Activated B cell treated with CpG ODN at 0.5 μM for 24 hours (primary cell): ENCODE measurements around the gene NPAS2. TPM values are rescaled to one million over a fixed set of nuclear protein-coding genes. Genes with fewer than 3 reads are reported as not detected.

Source experiments
- ATAC-seq: fragments of 200-7000 bp; cut with Tn5 transposase; one replicate; pipeline ENCODE4 v1.10.0; 2021; ENCODE audit warnings: low read depth, mild to moderate bottlenecking, moderate library complexity
- CTCF ChIA-PET: fragments of 350-600 bp; sonication (Branson Sonifier 250); formaldehyde crosslinking; loops from one replicate; lab custom pipeline; 2021; ENCODE audit warnings: antibody characterized with exemption; lab: Charles Lee
- POLR2A ChIA-PET: fragments of 350-600 bp; sonication (Branson Sonifier 250); formaldehyde crosslinking; loops from one replicate; lab custom pipeline; 2021; ENCODE audit warnings: antibody characterized with exemption; lab: Charles Lee
- DNase-seq: peaks from one replicate; pipeline ENCODE4 v3.0.0; 2022
- H3K27ac Mint-ChIP-seq: one replicate; pipeline ENCODE4 v1.8.0; 2020; ENCODE audit warnings: mixed read lengths
- H3K27me3 Mint-ChIP-seq: one replicate; pipeline ENCODE4 v1.8.0; 2021; ENCODE audit warnings: mixed read lengths
- H3K36me3 Mint-ChIP-seq: one replicate; pipeline ENCODE4 v1.8.0; 2021; ENCODE audit warnings: low read depth, mixed read lengths
- H3K4me1 Mint-ChIP-seq: one replicate; pipeline ENCODE4 v1.8.0; 2021; ENCODE audit warnings: mixed read lengths
- H3K4me3 Mint-ChIP-seq: one replicate; pipeline ENCODE4 v1.8.0; 2020; ENCODE audit warnings: mild to moderate bottlenecking, mixed read lengths
- H3K9me3 Mint-ChIP-seq: one replicate; pipeline ENCODE4 v1.8.0; 2020; ENCODE audit warnings: mixed read lengths
- CTCF ChIP-seq: fragments of 200-600 bp; IDR thresholded peaks from one replicate; pipeline ENCODE4 v1.8.0; 2022; ENCODE audit warnings: antibody characterized with exemption, mild to moderate bottlenecking
- intact Hi-C: fragments of 100-400 bp; cut with micrococcal nuclease; formaldehyde crosslinking; loops from one replicate; pipeline ENCODE4 v1.15.1; 2024
- total RNA-seq: library from RNA; stranded (reverse); gene quantifications from 2 replicates; pipeline ENCODE4 v1.2.3, GENCODE V29; 2022

Gene NPAS2
- total RNA-seq, 1 donor from 2014 or later: not detected

DNA sequence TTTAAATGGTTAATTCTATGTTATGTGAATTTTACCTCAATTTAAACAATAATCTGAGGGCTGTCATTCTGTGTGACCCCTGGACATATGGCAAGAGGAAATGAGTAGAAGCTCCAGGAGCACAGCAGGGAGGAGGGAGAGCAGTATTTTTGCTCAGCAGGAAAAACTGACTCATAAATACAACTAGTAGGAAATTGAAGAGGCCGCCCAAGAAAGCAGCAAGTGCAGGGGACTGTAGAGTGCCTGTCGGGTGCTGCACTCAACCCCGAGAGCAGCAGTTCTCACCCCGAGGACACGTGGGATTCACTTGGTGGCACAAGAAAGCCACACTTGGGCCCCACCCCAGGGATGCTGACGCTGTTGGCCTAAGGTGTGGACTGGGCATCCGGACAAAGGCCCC is 60.8 kb downstream of the NPAS2 start:
- ChIA-PET CTCF (no interaction called here), POLR2A (no interaction called here)
- H3K4me3 Mint-ChIP-seq: no peak overlapping the region
- no peak for TF ChIP-seq CTCF
- ATAC-seq (no peak), DNase-seq (no peak)
- H3K27ac Mint-ChIP-seq: no peak overlapping the region
- peaks cover 9% of the 10 kb centered on the region for H3K27me3 Mint-ChIP-seq
- H3K9me3 Mint-ChIP-seq: no peaks in the 10 kb centered on the region
- no peaks in the 10 kb centered on the region for H3K36me3 Mint-ChIP-seq
- intact Hi-C loops: no loop called here
- H3K4me1 Mint-ChIP-seq: no peaks in the 10 kb centered on the region

DNA sequence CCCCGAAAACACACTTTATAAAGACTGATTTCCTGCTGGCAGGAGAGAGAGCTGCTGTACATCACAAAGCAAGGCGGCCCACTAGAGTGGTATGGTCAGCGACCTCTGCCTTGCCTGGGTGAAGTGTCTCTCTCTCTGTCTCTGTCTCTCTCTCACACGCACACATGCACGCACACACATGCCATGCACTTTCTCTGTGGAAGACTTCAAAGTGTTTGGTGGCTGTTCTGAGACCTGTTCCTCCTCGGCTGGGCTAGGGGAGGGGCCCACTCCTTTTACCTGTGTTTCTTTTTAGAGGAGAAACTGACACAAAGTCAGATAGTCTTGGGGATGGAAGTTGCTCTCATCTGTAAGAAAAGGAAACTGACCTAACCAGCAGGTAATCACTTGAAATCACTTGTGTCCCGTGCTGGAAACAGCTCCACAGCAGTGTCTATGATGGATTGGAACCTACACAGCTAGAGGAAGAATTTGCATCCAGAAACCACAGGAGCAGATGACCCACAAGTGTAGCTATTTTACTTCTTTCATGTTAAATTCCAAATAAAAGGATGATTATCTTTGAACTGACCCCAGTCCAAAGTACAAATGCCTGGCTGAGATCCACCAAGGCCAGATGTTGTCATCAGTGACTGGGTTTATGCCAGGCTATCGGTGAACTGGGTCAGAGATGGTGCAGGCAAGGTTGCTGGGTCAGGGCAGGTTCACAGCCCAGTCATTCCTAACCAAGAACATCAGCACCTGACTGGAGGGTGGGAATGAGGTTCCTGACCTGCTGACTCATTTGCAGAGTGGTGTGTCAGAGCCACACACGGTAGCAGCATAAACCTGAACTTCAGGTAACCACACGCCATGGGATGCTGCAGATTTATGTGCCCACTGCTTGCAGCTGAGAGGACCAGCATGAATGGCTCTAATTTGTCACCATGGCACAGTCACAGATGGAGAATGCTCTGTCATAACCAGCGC is 63.0 kb downstream of the NPAS2 start:
- TF ChIP-seq CTCF: no peak
- Mint-ChIP-seq H3K36me3 (no peaks in the 10 kb centered on the region), H3K27ac (no peak overlapping the region), H3K9me3 (no peaks in the 10 kb centered on the region), H3K4me1 (no peaks in the 10 kb centered on the region), H3K27me3 (peaks cover 6% of the 10 kb centered on the region), H3K4me3 (no peak overlapping the region)
- intact Hi-C loops: no loop called here
- ChIA-PET CTCF (no interaction called here), POLR2A (no interaction called here)
- no peak for DNase-seq
- no peak for ATAC-seq

DNA sequence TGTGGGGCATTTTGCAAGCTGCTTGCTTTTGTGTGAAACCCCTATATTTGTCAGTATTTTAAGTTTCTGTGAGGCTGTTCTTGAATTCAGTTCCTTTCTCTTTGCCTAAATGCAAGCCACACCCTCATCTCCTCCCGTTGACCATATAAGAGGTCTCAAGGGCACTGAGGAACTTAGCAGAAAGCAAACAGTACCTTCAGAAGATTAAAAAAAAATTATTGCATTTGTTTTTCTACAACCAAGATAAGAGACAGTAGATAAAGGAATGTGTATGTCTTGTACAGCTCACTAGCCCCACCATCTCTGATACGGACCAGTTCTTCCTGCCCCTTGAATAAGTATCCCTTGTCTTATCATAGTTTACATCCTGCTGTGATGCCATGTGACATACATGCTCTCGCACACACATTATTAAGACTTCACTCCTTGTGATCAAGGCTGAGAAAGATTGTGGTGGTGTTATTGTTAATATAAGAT is 64.2 kb downstream of the NPAS2 start:
- Mint-ChIP-seq H3K27me3 (peaks cover 6% of the 10 kb centered on the region), H3K4me3 (no peak overlapping the region), H3K27ac (no peak overlapping the region), H3K9me3 (no peaks in the 10 kb centered on the region), H3K4me1 (no peaks in the 10 kb centered on the region), H3K36me3 (no peaks in the 10 kb centered on the region)
- no peak for TF ChIP-seq CTCF
- ChIA-PET POLR2A (no interaction called here), CTCF (no interaction called here)
- DNase-seq (no peak), ATAC-seq (no peak)
- intact Hi-C loops: no loop called here

GRCh38 chr2:100886085-100886484 is 66.1 kb downstream of the NPAS2 start:
- POLR2A ChIA-PET: no interaction called here
- ATAC-seq (no peak), DNase-seq (no peak)
- Mint-ChIP-seq H3K4me1 (no peaks in the 10 kb centered on the region), H3K4me3 (no peak overlapping the region), H3K27ac (no peak overlapping the region), H3K27me3 (peaks cover 11% of the 10 kb centered on the region), H3K36me3 (no peaks in the 10 kb centered on the region), H3K9me3 (no peaks in the 10 kb centered on the region)
- CTCF ChIA-PET: no interaction called here
- intact Hi-C loops: no loop called here
- TF ChIP-seq CTCF: no peak

DNA sequence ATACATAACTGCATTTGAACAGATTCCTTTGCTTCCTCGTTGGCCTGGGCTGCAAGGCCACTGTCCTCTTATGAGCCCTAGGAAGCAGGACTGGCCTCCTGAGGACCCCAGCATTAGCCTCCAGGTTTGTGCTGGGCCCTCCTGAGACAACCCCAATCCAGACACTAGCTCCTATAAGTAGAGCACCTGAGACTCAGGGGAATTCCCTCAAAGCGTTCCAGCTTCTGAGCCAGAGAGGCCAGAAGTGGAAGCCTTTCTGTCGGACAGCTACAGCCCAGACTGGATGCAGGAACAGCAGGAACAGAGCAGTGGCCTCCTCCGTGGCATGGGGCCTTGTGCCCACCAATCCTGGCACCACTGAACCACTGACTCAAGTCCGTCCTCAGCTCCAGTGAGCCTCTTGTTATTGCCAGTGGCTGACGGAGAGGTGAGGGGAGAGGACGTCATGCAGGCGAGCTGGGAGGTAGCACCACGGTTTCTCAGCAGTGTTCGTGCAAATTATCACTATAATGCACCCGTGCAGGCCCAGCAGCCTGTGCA is 67.2 kb downstream of the NPAS2 start:
- POLR2A ChIA-PET: no interaction called here
- H3K4me1 Mint-ChIP-seq: no peaks in the 10 kb centered on the region
- H3K36me3 Mint-ChIP-seq: no peaks in the 10 kb centered on the region
- no peak for TF ChIP-seq CTCF
- H3K27ac Mint-ChIP-seq: no peak overlapping the region
- H3K4me3 Mint-ChIP-seq: no peak overlapping the region
- CTCF ChIA-PET: no interaction called here
- H3K27me3 Mint-ChIP-seq: peaks cover 11% of the 10 kb centered on the region
- H3K9me3 Mint-ChIP-seq: no peaks in the 10 kb centered on the region
- intact Hi-C loops: no loop called here
- ATAC-seq (no peak), DNase-seq (no peak)
